Stimulated activated effector memory CD8-positive, alpha-beta T cell treated with anti-CD3 and anti-CD28 coated beads, Interleukin-12 subunit alpha, Interleukin-12 subunit beta, amount 100 ng/mL, for 72 hours (primary cell): ENCODE data around the gene SP7.
"Not testable (repeated sequence)": the region's sequence is repeated elsewhere in the genome, so short reads cannot be mapped to it uniquely, and the experiment has no call there.

ENCODE experiments used
- ATAC-seq: fragments of 150-1000 bp; cut with Tn5 transposase; 2 replicates; pipeline ENCODE4 v1.10.0; 2021
- DNase-seq, 2 donors: peaks; one replicate each; pipeline ENCODE4 v3.0.0; 2021 to 2022; ENCODE audit warnings: low spot score in 2 of 2
- H3K27ac Mint-ChIP-seq: one replicate; pipeline ENCODE4 v1.8.0; 2022; ENCODE audit warnings: mild to moderate bottlenecking, mixed read lengths
- H3K36me3 Mint-ChIP-seq: one replicate; pipeline ENCODE4 v1.8.0; 2022; ENCODE audit warnings: mild to moderate bottlenecking, mixed read lengths
- H3K4me1 Mint-ChIP-seq: one replicate; pipeline ENCODE4 v1.8.0; 2022; ENCODE audit warnings: mixed read lengths
- H3K4me3 Mint-ChIP-seq: one replicate; pipeline ENCODE4 v1.8.0; 2022; ENCODE audit warnings: mild to moderate bottlenecking, mixed read lengths
- H3K9me3 Mint-ChIP-seq: one replicate; pipeline ENCODE4 v1.8.0; 2022; ENCODE audit warnings: mixed read lengths

Gene SP7

DNA sequence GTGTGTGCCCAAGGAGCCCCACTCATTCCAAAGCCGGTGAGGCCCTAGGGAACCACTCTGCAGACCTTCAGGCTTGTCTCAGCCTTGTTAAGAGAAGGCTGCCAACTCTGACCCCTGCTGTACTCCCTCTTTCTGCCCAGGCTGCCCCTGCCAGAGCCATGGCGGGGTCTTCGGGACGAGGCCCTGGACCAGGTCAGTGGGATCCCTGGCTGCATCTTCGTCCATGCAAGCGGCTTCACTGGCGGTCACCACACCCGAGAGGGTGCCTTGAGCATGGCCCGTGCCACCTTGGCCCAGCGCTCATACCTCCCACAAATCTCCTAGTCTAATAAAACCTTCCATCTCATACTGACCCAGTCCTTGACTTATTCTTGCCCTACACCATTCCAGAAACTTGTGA is 29.3 kb downstream of the SP7 start:
- no peak for DNase-seq
- ATAC-seq = no peak
- H3K4me3 Mint-ChIP-seq = no peak overlapping the region
- H3K27ac Mint-ChIP-seq = peak overlapping the region; percentile 76
- peaks cover 91% of the 10 kb centered on the region for H3K36me3 Mint-ChIP-seq
- no peaks in the 10 kb centered on the region for H3K9me3 Mint-ChIP-seq
- peaks cover 13% of the 10 kb centered on the region for H3K4me1 Mint-ChIP-seq

DNA sequence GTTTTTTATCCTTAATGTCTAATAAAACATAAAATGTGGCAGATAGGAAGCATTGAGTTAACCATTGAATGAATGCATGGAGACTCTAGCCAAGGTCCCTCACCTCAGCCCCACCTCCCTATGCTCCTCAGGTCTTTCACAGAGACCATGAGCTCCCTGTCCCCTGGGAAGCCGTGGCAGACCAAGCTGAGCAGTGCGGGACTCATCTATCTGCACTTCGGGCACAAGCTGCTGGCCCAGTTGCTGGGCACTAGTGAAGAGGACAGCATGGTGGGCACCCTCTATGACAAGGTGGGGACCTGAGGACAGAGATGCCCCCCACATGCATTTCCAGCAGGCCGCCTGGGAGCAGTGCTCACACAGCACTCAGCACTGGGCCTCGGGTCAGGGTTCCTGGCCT is 33.3 kb downstream of the SP7 start:
- peaks cover 98% of the 10 kb centered on the region for H3K36me3 Mint-ChIP-seq
- peaks cover 50% of the 10 kb centered on the region for H3K4me1 Mint-ChIP-seq
- H3K9me3 Mint-ChIP-seq = no peaks in the 10 kb centered on the region
- H3K4me3 Mint-ChIP-seq = peak overlapping the region; percentile 8
- ATAC-seq (no peak), DNase-seq (no peak)
- peak overlapping the region; percentile 97 for H3K27ac Mint-ChIP-seq

DNA sequence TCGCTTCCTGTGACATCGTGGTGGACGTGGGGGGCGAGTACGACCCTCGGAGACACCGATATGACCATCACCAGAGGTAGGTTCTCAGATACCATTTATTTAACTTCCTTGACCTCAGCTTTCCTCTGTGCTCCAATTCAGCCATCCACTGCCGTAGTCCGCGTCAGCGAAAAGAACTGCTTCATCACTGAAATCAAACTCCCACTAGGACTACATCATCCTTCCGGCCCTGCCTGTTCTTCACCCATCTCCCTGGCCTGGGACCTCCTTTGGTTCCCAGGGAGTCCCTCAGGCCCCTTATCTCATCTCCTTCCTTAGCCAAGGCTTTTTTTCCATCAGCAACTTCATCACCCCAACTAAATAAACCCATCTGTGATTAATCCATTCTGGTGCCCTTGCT is 36.0 kb downstream of the SP7 start:
- Mint-ChIP-seq H3K36me3 (peaks cover 96% of the 10 kb centered on the region), H3K9me3 (no peaks in the 10 kb centered on the region), H3K4me3 (peak overlapping the region; percentile 92), H3K27ac (peak overlapping the region; percentile 97), H3K4me1 (peaks cover 70% of the 10 kb centered on the region)
- ATAC-seq (peak; percentile 20), DNase-seq (no peak)

GRCh38 chr12:53299454-53300180 is 36.5 kb downstream of the SP7 start, which contains the start of gene MYG1:
MYG1 (plus strand) TSS chr12:53299695; CDS start chr12:53299738, 43 bp downstream.
- DNase-seq = peak; percentile 69 to 88
- Mint-ChIP-seq H3K9me3 (no peaks in the 10 kb centered on the region), H3K36me3 (peaks cover 96% of the 10 kb centered on the region), H3K4me1 (peaks cover 75% of the 10 kb centered on the region), H3K4me3 (peak within 1 kb of the TSS; percentile 92), H3K27ac (peak within 1 kb of the TSS; percentile 97)
- ATAC-seq = peak; percentile 84

DNA sequence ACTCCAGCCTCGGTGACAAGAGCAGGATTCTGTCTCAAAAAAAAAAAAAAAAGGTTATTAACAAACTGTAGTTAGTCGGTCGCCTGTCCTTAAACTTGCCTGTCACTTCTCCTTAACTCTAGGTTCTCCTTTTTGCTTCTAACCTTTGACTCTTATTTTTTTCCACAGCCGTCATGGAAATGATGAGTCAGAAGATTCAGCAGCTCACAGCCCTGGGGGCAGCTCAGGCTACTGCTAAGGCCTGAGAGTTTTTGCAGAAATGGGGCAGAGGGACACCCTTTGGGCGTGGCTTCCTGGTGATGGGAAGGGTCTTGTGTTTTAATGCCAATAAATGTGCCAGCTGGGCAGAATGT is 37.1 kb downstream of the SP7 start:
- H3K36me3 Mint-ChIP-seq = peaks cover 95% of the 10 kb centered on the region
- peaks cover 75% of the 10 kb centered on the region for H3K4me1 Mint-ChIP-seq
- peak overlapping the region; percentile 92 for H3K4me3 Mint-ChIP-seq
- DNase-seq (peak in 1 of 2 donors; percentile 9), ATAC-seq (peak; percentile 50)
- H3K9me3 Mint-ChIP-seq = no peaks in the 10 kb centered on the region
- peak overlapping the region; percentile 97 for H3K27ac Mint-ChIP-seq

- peak overlapping the region; percentile 12 for H3K4me3 Mint-ChIP-seq
- H3K36me3 Mint-ChIP-seq = peaks cover 96% of the 10 kb centered on the region
- no peak for ATAC-seq
- peaks cover 73% of the 10 kb centered on the region for H3K4me1 Mint-ChIP-seq
- no peak for DNase-seq
- peak overlapping the region; percentile 97 for H3K27ac Mint-ChIP-seq
- H3K9me3 Mint-ChIP-seq = no peaks in the 10 kb centered on the region
These were observed 38.0 kb downstream of the SP7 start for GRCh38 chr12:53298164-53298563.

DNA sequence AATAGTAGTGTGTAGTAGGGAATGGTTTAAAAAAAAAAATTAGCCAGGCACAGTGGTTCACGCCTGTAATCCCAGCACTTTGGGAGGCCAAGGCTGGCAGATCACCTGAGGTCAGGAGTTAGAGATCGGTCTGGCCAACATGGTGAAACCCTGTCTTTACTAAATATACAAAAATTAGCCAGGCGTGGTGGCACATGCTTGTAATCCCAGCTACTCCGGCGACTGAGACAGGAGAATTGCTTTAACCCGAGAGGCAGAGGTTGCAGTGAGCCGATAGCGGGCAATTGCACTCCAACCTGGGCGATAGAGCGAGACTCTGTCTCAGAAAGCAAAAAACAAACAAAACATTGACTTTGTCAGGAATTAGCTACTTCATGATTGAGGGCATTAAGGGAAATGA is 39.0 kb downstream of the SP7 start:
- peak overlapping the region; percentile 91 for H3K4me3 Mint-ChIP-seq

DNA sequence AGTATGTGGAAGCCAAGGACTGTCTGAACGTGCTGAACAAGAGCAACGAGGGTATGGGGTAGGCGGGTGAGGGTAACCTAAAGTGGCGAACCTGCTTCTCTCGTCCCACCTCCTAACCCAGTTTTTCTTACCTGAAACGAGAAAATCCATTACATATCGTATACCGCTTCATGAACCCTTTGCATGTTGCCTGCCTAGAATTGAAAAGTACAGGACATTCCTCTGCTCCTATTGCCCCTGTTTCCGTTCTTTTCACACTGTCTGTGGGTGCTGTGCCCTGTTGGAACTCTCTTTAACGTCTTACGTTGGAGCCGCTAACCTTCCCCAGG is 40.3 kb downstream of the SP7 start:
- no peaks in the 10 kb centered on the region for H3K9me3 Mint-ChIP-seq
- H3K4me3 Mint-ChIP-seq = peak overlapping the region; percentile 91
- H3K36me3 Mint-ChIP-seq = peaks cover 94% of the 10 kb centered on the region
- peak overlapping the region; percentile 97 for H3K27ac Mint-ChIP-seq
- ATAC-seq (no peak), DNase-seq (no peak)
- H3K4me1 Mint-ChIP-seq = peaks cover 53% of the 10 kb centered on the region

More for the DNA sequence above, 39.0 kb downstream of the SP7 start:
- not testable (repeated sequence) for ATAC-seq, DNase-seq, H3K9me3 Mint-ChIP-seq
- Mint-ChIP-seq H3K4me1 (peaks cover 62% of the 10 kb centered on the region), H3K27ac (peak overlapping the region; percentile 97), H3K36me3 (peaks cover 94% of the 10 kb centered on the region)

DNA sequence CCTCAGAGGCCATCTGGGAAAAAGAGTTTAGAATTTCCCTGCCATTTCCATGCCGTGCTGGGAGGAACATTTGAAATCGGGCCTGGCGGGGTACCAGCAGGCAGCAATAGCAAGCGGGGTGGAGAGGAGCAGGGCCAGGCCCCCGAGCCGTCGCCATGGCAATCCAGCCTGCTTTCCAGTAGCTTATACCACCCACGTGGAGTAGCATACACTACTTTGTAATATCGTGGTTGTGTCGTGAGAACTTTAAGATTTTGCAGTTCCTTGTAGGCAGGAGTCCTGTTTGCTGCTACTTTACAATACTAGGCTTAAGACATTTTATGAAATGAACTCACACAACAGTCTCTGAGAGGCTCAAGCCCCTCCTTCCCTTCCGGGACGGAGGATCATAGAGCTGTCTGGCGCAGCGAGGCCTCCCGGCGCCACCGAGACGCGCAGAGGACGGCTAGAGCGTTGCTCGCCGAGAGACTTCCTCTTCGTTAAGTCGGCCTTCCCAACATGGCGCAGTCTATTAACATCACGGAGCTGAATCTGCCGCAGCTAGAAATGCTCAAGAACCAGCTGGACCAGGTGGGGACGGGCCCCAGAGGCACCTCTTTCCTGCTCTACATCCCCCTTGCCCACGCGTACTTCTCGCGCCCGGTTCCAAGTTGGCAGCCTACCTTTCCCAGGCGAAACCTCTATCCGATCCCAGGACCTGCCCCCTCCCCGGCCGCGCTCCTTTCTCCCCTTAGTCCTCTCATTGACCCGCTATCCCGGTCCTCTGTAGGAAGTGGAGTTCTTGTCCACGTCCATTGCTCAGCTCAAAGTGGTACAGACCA is 40.9 kb downstream of the SP7 start, which contains the start of gene PFDN5:
Gene PFDN5 (plus strand): TSS at position 473 of the 821 bp plus-strand sequence. CDS start 26 bp downstream, at position 499.
- ATAC-seq (peak; percentile 92), DNase-seq (peak; percentile 73 to 90)
- Mint-ChIP-seq H3K4me3 (peak within 1 kb of the TSS; percentile 91), H3K36me3 (peaks cover 94% of the 10 kb centered on the region), H3K27ac (peak within 1 kb of the TSS; percentile 97), H3K9me3 (no peaks in the 10 kb centered on the region), H3K4me1 (peaks cover 49% of the 10 kb centered on the region)

GRCh38 chr12:53292426-53292825 is 43.7 kb downstream of the SP7 start:
- H3K4me3 Mint-ChIP-seq = no peak overlapping the region
- ATAC-seq (no peak), DNase-seq (no peak)
- H3K27ac Mint-ChIP-seq = no peak overlapping the region
- H3K4me1 Mint-ChIP-seq = peaks cover 41% of the 10 kb centered on the region
- no peaks in the 10 kb centered on the region for H3K9me3 Mint-ChIP-seq
- peaks cover 82% of the 10 kb centered on the region for H3K36me3 Mint-ChIP-seq

DNA sequence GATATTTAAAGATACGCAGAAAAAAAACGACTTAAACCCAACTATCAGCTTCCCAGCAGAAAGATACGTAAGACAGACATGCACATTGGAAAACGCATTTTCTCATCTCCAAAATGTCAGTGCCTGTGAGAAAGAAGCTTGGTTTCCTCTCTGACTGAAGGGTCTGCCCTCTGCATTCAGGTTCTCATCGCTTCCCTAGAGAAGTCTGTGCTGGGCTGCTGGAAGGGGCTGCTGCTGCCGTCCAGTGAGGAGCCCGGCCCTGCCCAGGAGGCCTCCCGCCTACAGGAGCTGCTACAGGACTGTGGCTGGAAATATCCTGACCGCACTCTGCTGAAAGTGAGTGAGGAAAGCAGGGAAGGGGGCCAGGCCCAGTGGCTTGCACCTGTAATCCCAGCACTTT is 45.5 kb downstream of the SP7 start:
- DNase-seq = no peak
- H3K27ac Mint-ChIP-seq = peak overlapping the region; percentile 17
- peaks cover 84% of the 10 kb centered on the region for H3K36me3 Mint-ChIP-seq
- peaks cover 28% of the 10 kb centered on the region for H3K4me1 Mint-ChIP-seq
- no peak for ATAC-seq
- no peak overlapping the region for H3K4me3 Mint-ChIP-seq
- no peaks in the 10 kb centered on the region for H3K9me3 Mint-ChIP-seq

GRCh38 chr12:53289891-53290290 is 46.3 kb downstream of the SP7 start:
- peaks cover 84% of the 10 kb centered on the region for H3K36me3 Mint-ChIP-seq

DNA sequence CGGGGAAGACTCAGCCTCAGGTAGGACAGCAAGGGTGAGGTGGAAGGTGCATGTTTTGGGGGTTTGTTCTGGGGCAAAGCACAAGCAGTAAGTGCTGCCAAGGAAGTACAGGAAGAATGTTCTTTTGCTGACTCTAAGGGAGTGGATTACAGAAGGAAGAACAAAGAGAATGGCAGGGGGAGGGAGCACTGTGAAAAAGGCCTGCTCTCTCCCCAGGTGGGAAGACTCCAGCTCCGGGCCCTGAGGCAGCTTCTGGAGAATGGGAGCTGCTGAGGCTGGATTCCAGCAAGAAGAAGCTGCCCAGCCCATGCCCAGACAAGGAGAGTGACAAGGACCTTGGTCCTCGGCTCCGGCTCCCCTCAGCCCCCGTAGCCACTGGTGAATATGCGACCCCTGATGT is 47.8 kb downstream of the SP7 start:
- DNase-seq = no peak
- Mint-ChIP-seq H3K4me1 (peaks cover 22% of the 10 kb centered on the region), H3K36me3 (peaks cover 85% of the 10 kb centered on the region), H3K9me3 (no peaks in the 10 kb centered on the region), H3K27ac (peak overlapping the region; percentile 50), H3K4me3 (no peak overlapping the region)
- no peak for ATAC-seq

More at GRCh38 chr12:53289891-53290290, 46.3 kb downstream of the SP7 start:
- DNase-seq = no peak
- ATAC-seq = no peak
- Mint-ChIP-seq H3K9me3 (no peaks in the 10 kb centered on the region), H3K4me3 (no peak overlapping the region), H3K4me1 (peaks cover 24% of the 10 kb centered on the region), H3K27ac (peak overlapping the region; percentile 52)

DNA sequence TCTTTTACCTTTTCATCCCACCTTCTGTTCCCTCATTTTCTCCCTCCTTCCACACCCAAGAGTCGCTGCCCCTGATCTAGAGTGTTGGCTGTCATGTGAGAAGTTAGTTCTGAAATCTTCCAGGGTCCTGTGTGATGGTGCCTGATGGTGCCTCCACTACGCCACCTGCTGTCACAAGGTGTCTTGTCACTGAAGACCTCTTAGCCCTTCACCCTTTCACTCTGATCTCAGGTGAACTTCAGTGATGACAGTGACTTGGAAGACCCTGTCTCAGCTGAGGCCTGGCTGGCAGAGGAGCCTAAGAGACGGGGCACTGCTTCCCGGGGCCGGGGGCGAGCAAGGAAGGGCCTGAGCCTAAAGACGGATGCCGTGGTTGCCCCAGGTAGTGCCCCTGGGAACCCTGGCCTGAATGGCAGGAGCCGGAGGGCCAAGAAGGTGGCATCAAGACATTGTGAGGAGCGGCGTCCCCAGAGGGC is 48.4 kb downstream of the SP7 start:
- Mint-ChIP-seq H3K27ac (peak overlapping the region; percentile 50), H3K36me3 (peaks cover 85% of the 10 kb centered on the region), H3K4me1 (peaks cover 22% of the 10 kb centered on the region), H3K9me3 (no peaks in the 10 kb centered on the region), H3K4me3 (no peak overlapping the region)
- DNase-seq = peak; percentile 38 to 79
- ATAC-seq = peak; percentile 77

DNA sequence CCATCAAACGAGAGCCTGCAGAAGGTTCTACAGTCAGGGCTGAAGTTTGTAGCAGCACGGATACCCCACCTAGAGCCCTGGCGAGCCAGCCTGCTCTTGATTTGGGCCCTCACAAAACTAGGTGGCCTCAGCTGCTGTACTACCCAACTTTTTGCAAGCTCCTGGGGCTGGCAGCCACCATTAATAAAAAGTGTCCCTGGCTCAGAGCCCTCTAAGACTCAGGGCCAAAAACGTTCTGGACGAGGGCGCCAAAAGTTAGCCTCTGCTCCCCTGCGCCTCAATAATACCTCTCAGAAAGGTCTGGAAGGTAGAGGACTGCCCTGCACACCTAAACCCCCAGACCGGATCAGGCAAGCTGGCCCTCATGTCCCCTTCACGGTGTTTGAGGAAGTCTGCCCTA is 49.7 kb downstream of the SP7 start:
- no peak for DNase-seq
- no peak overlapping the region for H3K4me3 Mint-ChIP-seq
- ATAC-seq = no peak
- peaks cover 22% of the 10 kb centered on the region for H3K4me1 Mint-ChIP-seq
- H3K36me3 Mint-ChIP-seq = peaks cover 87% of the 10 kb centered on the region
- no peaks in the 10 kb centered on the region for H3K9me3 Mint-ChIP-seq
- H3K27ac Mint-ChIP-seq = peak overlapping the region; percentile 72
